ENCODE measurements around the gene DGCR8.

The DGCR8 gene

DNA sequence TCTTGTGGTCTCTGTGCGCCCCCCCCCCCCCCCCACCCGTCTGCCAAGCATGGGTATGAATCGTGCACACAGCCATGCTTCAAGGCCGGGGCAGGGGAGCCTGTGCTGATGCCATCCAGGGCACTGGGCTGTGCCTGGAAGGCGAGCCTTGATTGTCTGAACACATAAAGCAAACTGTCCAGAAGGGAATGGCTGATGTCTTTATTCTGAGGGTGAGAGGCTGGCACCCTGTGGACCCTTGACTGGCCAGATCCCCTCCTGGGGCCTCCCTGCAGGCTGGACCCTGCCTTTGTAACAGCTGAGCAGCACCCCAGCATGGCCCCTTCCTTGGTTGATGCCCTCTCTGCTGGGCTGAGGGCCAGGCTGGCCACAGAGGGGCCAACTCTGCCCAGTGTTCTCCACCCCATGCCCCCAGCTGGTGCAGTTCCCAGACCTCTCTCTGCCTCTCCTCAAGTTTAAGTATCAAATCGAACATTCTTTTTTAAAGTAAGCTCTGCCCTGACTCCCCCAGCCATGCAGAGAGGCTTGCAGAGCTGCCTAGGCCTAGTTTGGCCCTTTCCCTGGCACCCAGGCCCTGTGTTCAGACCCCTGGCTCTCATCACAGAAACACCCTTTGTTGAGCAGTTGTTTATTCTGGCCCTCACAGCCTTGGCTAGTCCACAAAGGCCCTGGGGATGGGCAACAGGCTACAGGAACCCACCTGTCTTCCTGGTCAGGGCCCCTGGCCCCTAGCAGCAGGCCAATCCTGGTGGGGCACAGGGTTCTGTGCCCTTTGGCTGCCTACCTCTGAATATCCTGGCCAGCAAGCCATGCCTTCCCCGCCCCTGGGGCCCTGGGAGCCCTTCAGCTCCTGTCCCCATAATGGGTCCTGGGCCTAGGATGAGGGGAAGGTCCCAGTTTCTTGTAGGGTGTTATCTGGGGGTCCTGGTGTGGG, 31.9 kb downstream of the DGCR8 start:
- Mint-ChIP-seq H3K4me1 (ENCODE audit: low read depth) (peaks cover 27% of the 10 kb centered on the region), H3K4me3 (no peak overlapping the region), H3K27me3 (no peaks in the 10 kb centered on the region), H3K9me3 (no peaks in the 10 kb centered on the region), H3K36me3 (ENCODE audit: low read depth) (peaks cover 99% of the 10 kb centered on the region), H3K27ac (peak overlapping the region; percentile 64)
- intact Hi-C loops (cut with micrococcal nuclease), result no loop called here

- Mint-ChIP-seq H3K27ac (no peak overlapping the region), H3K4me1 (ENCODE audit: low read depth) (peaks cover 27% of the 10 kb centered on the region), H3K27me3 (no peaks in the 10 kb centered on the region), H3K4me3 (no peak overlapping the region), H3K36me3 (ENCODE audit: low read depth) (peaks cover 91% of the 10 kb centered on the region), H3K9me3 (no peaks in the 10 kb centered on the region)
- intact Hi-C loops (cut with micrococcal nuclease), result no loop called here
These were observed 32.8 kb downstream of the DGCR8 start for GRCh38 chr22:20112623-20113511.

DNA sequence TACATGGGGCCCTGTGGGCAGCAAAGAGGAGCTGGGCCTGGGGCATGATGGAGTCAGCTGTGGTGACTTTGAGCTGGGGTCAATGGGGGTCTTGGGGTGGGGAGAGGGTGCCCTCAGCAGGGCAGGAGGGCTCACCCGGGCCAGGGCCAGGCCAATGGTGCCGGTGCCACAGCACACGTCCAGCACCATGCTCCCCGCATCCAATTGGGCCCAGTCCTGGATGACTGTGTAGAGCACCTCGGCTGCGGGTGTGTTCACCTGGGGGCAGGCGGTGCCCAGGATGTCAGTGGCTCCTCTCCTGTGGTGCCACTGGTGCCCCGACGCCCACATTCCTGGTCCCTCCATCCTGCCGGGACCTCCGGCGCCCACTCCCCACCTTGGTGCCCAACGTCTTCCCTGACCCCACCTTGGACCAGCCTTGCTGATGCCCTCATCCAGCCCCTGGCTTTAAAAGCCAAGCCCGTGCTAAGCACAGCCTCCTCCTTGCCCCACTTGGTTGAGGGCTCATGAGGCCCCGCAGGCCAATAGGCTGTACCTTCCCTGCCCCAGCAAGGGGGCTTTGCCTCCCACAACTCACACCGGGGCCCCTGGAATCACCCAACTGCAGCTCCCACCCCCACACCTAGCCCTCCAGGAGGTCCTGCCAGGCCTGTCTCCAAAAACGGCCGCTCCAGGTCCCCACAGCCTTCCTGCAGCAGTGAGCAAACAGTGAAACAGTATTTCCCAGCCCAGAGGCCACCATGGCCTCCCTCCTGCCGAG, 33.7 kb downstream of the DGCR8 start:
- intact Hi-C loops (cut with micrococcal nuclease), result no loop called here
- H3K27ac Mint-ChIP-seq, result peak overlapping the region; percentile 18
- peaks cover 84% of the 10 kb centered on the region for H3K36me3 Mint-ChIP-seq (ENCODE audit: low read depth)
- H3K27me3 Mint-ChIP-seq, result no peaks in the 10 kb centered on the region
- peaks cover 29% of the 10 kb centered on the region for H3K4me1 Mint-ChIP-seq (ENCODE audit: low read depth)
- no peaks in the 10 kb centered on the region for H3K9me3 Mint-ChIP-seq
- H3K4me3 Mint-ChIP-seq, result no peak overlapping the region

GRCh38 chr22:20114506-20115475, 34.8 kb downstream of the DGCR8 start:
- Mint-ChIP-seq H3K27ac (peak overlapping the region; percentile 18), H3K4me3 (no peak overlapping the region), H3K9me3 (no peaks in the 10 kb centered on the region), H3K36me3 (ENCODE audit: low read depth) (peaks cover 84% of the 10 kb centered on the region), H3K27me3 (no peaks in the 10 kb centered on the region), H3K4me1 (ENCODE audit: low read depth) (peaks cover 38% of the 10 kb centered on the region)
- intact Hi-C loops (cut with micrococcal nuclease), result no loop called here

GRCh38 chr22:20115691-20116375, 35.8 kb downstream of the DGCR8 start, which contains the start of gene RANBP1:
TSS of gene RANBP1 (plus strand) at chr22:20116104. CDS start at chr22:20116185, 81 bp downstream.
- intact Hi-C loops (cut with micrococcal nuclease), result no loop called here
- Mint-ChIP-seq H3K36me3 (ENCODE audit: low read depth) (peaks cover 84% of the 10 kb centered on the region), H3K4me1 (ENCODE audit: low read depth) (peaks cover 38% of the 10 kb centered on the region), H3K4me3 (peak within 1 kb of the TSS; percentile 88), H3K27me3 (no peaks in the 10 kb centered on the region), H3K27ac (peak within 1 kb of the TSS; percentile 96), H3K9me3 (no peaks in the 10 kb centered on the region)

DNA sequence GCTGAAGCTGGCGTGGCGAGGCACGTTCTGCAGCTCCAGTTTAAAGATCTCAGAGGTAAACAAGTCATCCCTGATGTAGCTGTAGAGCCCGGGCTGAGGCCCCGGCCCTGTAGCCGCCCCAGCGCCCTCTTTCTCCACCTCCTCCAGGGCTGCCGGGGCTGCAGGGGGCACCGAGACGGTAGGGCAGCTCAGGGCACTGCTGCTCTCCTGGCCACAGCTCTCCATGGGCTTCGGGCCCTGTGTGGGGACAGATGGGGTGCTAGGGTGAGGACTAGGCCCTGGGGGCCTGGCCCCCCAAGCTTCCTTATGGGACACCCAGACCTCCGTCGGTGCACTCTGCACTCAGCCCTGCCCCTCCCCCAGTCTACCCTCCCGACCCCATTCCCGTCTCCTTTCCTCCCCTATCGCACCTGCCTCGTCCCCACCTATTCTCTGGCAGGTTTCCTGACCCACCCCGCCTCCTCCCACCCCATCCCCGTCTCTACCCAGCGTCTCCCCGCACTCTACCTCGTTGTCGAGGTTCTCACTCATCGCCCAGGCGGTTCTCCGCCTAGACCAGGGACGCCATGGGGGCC, 36.4 kb downstream of the DGCR8 start:
- H3K36me3 Mint-ChIP-seq (ENCODE audit: low read depth), result peaks cover 84% of the 10 kb centered on the region
- H3K9me3 Mint-ChIP-seq, result no peaks in the 10 kb centered on the region
- H3K27ac Mint-ChIP-seq, result peak overlapping the region; percentile 96
- H3K27me3 Mint-ChIP-seq, result no peaks in the 10 kb centered on the region
- peaks cover 38% of the 10 kb centered on the region for H3K4me1 Mint-ChIP-seq (ENCODE audit: low read depth)
- peak overlapping the region; percentile 88 for H3K4me3 Mint-ChIP-seq
- intact Hi-C loops (cut with micrococcal nuclease), result no loop called here

GRCh38 chr22:20116951-20117632, 37.1 kb downstream of the DGCR8 start, which contains the start of gene TRMT2A:
TSS of gene TRMT2A (minus strand) at chr22:20117226. CDS start at chr22:20116906, 320 bp downstream.
- intact Hi-C loops (cut with micrococcal nuclease), result loop anchor here (1.0 kb wide), 2 partner anchors 14 to 37 kb away; partner anchors contain the start of genes DGCR8 and ZDHHC8
- Mint-ChIP-seq H3K36me3 (ENCODE audit: low read depth) (peaks cover 84% of the 10 kb centered on the region), H3K4me1 (ENCODE audit: low read depth) (peaks cover 38% of the 10 kb centered on the region), H3K27ac (peak within 1 kb of the TSS; percentile 96), H3K27me3 (no peaks in the 10 kb centered on the region), H3K9me3 (no peaks in the 10 kb centered on the region), H3K4me3 (peak within 1 kb of the TSS; percentile 88)

DNA sequence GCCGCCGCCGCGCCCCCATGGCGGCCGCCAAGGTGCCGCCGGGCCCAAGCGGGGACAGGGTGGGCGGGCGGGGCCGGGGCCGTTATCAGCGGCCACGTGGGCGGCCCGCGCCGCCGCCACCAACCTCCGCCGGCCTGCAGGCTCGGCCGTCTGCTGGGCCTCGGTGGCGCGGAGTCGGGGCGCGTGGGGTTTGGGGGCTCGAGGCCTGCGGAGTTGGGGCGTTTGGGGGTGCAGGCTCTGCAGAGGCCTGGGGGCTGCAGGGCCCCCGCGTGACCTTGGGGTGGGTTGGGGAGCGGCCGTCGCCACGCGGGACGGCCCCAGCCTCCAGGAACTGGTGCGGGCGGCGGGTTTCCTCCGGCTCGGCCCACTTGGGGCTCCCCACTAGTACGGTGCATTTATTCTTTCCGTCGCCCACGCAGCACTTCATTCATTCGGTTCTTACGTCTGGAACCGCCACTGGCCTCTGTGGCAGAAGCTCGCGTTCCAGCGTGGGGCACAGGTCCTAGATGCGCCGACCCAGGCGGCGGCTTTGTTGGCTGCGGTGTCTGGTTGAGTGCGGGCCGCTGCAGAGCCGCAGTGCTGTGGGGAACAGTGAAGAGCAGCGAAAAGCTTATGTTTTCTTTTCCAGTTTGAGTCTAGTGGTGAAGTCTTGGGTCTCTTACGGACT, 37.7 kb downstream of the DGCR8 start:
- H3K4me3 Mint-ChIP-seq, result peak overlapping the region; percentile 88
- H3K27me3 Mint-ChIP-seq, result no peaks in the 10 kb centered on the region
- H3K36me3 Mint-ChIP-seq (ENCODE audit: low read depth), result peaks cover 84% of the 10 kb centered on the region
- peaks cover 38% of the 10 kb centered on the region for H3K4me1 Mint-ChIP-seq (ENCODE audit: low read depth)
- peak overlapping the region; percentile 96 for H3K27ac Mint-ChIP-seq
- intact Hi-C loops (cut with micrococcal nuclease), result loop anchor here (1.0 kb wide), 2 partner anchors 14 to 37 kb away; partner anchors contain the start of genes DGCR8 and ZDHHC8
- H3K9me3 Mint-ChIP-seq, result no peaks in the 10 kb centered on the region

- Mint-ChIP-seq H3K27me3 (no peaks in the 10 kb centered on the region), H3K4me1 (ENCODE audit: low read depth) (peaks cover 38% of the 10 kb centered on the region), H3K9me3 (no peaks in the 10 kb centered on the region), H3K36me3 (ENCODE audit: low read depth) (peaks cover 84% of the 10 kb centered on the region), H3K27ac (peak overlapping the region; percentile 96), H3K4me3 (peak overlapping the region; percentile 88)
- intact Hi-C loops (cut with micrococcal nuclease), result no loop called here
These were observed 38.4 kb downstream of the DGCR8 start for GRCh38 chr22:20118300-20119020.

DNA sequence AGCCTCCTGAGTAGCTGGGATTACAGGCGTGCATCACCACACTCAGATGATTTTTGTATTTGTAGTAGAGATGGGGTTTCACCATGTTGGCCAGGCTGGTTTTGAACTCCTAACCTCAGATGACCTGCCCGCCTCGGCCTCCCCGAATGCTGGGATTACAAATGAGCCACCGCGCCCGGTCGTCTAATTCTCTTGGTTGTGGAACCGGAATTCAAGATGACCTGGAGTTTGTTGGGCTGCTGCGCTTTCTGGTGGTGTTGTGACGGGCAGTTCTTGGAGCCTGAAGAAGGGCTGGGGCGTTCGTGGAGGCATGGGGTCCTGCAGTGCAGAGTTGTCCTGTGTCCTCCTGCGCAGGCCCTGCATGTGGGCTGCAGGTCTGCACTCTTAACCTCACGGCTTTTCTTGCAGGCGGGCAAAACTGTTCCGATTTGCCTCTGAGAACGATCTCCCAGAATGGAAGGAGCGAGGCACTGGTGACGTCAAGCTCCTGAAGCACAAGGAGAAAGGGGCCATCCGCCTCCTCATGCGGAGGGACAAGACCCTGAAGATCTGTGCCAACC, 41.9 kb downstream of the DGCR8 start:
- H3K27ac Mint-ChIP-seq, result no peak overlapping the region
- H3K4me1 Mint-ChIP-seq (ENCODE audit: low read depth), result peaks cover 11% of the 10 kb centered on the region
- no peak overlapping the region for H3K4me3 Mint-ChIP-seq
- peaks cover 85% of the 10 kb centered on the region for H3K36me3 Mint-ChIP-seq (ENCODE audit: low read depth)
- H3K9me3 Mint-ChIP-seq, result no peaks in the 10 kb centered on the region
- H3K27me3 Mint-ChIP-seq, result no peaks in the 10 kb centered on the region
- intact Hi-C loops (cut with micrococcal nuclease), result no loop called here
